ENCODE measurements around the gene FCN1.

DNA sequence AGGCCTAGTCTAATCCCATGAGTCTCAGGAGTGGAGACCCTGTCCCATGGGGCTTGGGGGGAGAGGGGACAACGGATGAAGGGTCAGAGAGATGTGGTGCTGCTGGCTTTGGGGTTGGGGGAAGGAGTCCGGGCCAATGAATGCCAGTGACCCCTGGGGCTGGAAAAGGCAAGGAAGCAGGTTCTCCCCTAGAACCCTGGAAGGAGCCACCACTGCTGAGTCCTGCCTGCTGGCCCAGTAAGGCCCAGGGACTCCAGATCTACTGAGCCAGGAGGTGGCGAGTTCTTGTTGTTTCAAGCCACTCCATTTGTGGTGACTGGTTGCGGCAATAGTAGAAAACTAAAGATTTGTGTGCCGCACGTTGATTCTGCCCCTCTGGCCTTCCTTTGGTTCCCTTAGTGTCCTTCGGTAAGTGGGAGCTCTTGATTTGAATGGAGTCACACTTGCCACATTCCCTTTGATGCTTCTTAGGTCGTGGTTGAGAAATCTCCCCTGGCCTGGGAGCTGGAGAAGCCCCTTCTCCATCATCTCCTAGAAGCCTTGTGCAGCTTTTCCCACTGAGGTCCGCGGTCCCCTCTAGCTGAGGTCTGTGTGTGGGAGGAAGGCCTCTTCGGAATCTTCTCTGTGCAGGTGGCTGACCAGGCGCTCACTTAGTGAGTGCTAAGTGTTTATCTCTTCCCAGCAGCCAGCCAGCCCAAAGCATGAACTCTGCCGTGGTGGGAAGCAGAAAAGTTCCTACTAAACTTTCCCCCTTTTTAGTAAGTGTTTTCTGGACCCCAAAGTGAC is 9.0 kb downstream of the FCN1 start:
- TF ChIP-seq CTCF (conservative IDR thresholded peaks at IDR 0.05; ENCODE audit: low read length) (no peak), EZH2phosphoT487 (IDR thresholded peaks at IDR 0.05; ENCODE audit: borderline replicate concordance) (no peak)

All from Loucy (cell line).